Fibroblast of lung (primary cell): Measurements from ENCODE around the gene DNAH10.

Experiments used
- EZH2 ChIP-seq: IDR thresholded peaks from 2 replicates; pipeline ENCODE4 v1.5.1; 2012; ENCODE audit warnings: low read length, control low read depth, mild to moderate bottlenecking; ENCODE audit errors: missing control alignments
- TF ChIP-seq, protein P1 (sequence below), 2 donors: IDR thresholded peaks in 1 of 2; conservative IDR thresholded peaks in 1 of 2; 1 replicate in 1 of 2; 2 replicates in 1 of 2; pipeline ENCODE4 v1.5.1; 2011 to 2012; ENCODE audit warnings: low read length in 2 of 2, control low read depth in 1 of 2, inconsistent platforms in 1 of 2, low read depth in 1 of 2, mild to moderate bottlenecking in 1 of 2

GRCh38 chr12:123854232-123854631 is 92.1 kb downstream of the DNAH10 start:
- TF ChIP-seq, protein P1, sequence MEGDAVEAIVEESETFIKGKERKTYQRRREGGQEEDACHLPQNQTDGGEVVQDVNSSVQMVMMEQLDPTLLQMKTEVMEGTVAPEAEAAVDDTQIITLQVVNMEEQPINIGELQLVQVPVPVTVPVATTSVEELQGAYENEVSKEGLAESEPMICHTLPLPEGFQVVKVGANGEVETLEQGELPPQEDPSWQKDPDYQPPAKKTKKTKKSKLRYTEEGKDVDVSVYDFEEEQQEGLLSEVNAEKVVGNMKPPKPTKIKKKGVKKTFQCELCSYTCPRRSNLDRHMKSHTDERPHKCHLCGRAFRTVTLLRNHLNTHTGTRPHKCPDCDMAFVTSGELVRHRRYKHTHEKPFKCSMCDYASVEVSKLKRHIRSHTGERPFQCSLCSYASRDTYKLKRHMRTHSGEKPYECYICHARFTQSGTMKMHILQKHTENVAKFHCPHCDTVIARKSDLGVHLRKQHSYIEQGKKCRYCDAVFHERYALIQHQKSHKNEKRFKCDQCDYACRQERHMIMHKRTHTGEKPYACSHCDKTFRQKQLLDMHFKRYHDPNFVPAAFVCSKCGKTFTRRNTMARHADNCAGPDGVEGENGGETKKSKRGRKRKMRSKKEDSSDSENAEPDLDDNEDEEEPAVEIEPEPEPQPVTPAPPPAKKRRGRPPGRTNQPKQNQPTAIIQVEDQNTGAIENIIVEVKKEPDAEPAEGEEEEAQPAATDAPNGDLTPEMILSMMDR (conservative IDR thresholded peaks at IDR 0.05 in 1 of 2, IDR thresholded peaks at IDR 0.05 in 1 of 2; ENCODE audit: low read depth in 1 of 2, low read length in 2 of 2) = no peak
- TF ChIP-seq EZH2 = no peak
